Measurements from ENCODE around the gene SOS2. TPM values are rescaled to one million over a fixed set of nuclear protein-coding genes. Genes with fewer than 3 reads are reported as not detected.

Gene SOS2
- 10 to 100 TPM; 21.3 to 47.1 (median 29.6) TPM for total RNA-seq

DNA sequence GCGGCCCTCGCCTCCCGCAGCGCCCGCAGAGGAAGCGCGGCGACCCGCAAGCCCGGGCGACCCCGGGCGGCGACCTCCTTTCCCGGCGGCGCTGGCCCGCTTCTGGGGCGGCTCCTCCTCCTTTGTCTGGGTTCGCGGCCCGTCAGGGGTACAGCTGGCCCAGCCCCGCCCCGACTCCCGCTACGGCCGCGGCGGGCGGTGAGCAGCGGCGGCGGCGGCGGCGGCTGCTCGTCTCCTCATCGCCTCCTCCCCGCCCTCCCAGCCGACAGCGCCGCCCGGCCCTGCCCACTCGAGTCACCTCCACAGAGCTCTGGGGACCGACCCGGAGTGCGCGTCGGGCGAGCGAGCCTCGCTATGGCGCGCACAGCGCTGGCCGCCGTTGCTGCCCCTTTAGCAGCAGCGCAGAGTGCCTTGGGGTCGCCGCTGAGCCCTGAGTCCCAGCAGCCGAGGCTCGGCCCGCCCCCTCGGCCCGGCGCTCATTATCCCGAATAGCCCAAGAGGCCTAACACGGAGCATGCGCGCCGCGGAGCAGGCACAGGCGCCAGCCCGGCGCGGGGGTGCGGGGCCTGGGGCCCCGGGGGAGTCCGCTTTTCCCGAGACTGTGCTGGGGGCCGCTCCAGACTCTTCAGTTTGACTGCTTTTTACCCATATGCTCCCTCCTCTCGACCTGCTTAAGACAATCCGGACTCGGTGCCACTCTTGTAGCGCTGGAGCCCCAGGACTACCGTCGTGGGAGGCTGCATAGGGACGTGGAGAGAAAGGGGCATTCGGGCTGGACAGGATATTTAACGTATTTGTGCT is at the start of gene SOS2:
Gene SOS2, minus strand, starts transcription at position 104 of the 801 bp plus-strand sequence. CDS start 295 bp downstream, outside the sequence.
- H3K4me3 ChIP-seq, result peak within 1 kb of the TSS; percentile 70 to 89 (median 74)
- peak within 1 kb of the TSS; percentile 93 to 99 (median 97) for H3K27ac ChIP-seq
- WGBS, 2 donors, result 0 to 1% methylated on average over 4 to 29 of the region's 90 CpGs
- ATAC-seq (ENCODE audit: low FRiP score in 2 of 2) (peak; percentile 96 to 98), DNase-seq (peak; percentile 91 to 97)
- peaks cover 18 to 30% (median 24%) of the 10 kb centered on the region in 4 donors for H3K4me1 ChIP-seq
- no peaks in the 10 kb centered on the region for H3K9me3 ChIP-seq
- TF ChIP-seq POLR2AphosphoS5 (IDR thresholded peaks at IDR 0.05), result peak; percentile 64 to 82
- peak in 1 of 4 donors; percentile 15 for TF ChIP-seq EP300 (IDR thresholded peaks at IDR 0.05)
- TF ChIP-seq POLR2A (IDR thresholded peaks at IDR 0.05), result peak in 3 of 4 donors; percentile 89 to 93 (median 92)
- peak in 1 of 6 experiments; percentile 38 for TF ChIP-seq CTCF (IDR thresholded peaks at IDR 0.05)
- H3K27me3 ChIP-seq, result no peaks in the 10 kb centered on the region
- no peaks in the 10 kb centered on the region for H3K36me3 ChIP-seq

GRCh38 chr14:50272498-50272897 is 41.1 kb upstream of the SOS2 start:
- no peaks in the 10 kb centered on the region for H3K4me1 ChIP-seq
- H3K4me3 ChIP-seq, result no peak overlapping the region
- TF ChIP-seq EP300 (IDR thresholded peaks at IDR 0.05) (no peak), POLR2A (IDR thresholded peaks at IDR 0.05) (no peak), POLR2AphosphoS5 (IDR thresholded peaks at IDR 0.05) (no peak), CTCF (IDR thresholded peaks at IDR 0.05) (no peak)
- no peak overlapping the region for H3K27ac ChIP-seq
- no peak for ATAC-seq (ENCODE audit: low FRiP score in 2 of 2)
- no peaks in the 10 kb centered on the region for H3K27me3 ChIP-seq
- no peak for DNase-seq
- WGBS, 2 donors, result 100% methylated on average over 1 of the region's 1 CpG
- no peaks in the 10 kb centered on the region for H3K36me3 ChIP-seq
- no peaks in the 10 kb centered on the region for H3K9me3 ChIP-seq

- H3K4me1 ChIP-seq, result no peaks in the 10 kb centered on the region
- H3K27ac ChIP-seq, result no peak overlapping the region
- no peak for TF ChIP-seq POLR2A (IDR thresholded peaks at IDR 0.05)
- TF ChIP-seq CTCF (IDR thresholded peaks at IDR 0.05), result no peak
- TF ChIP-seq POLR2AphosphoS5 (IDR thresholded peaks at IDR 0.05), result no peak
- TF ChIP-seq EP300 (IDR thresholded peaks at IDR 0.05), result no peak
- H3K27me3 ChIP-seq, result no peaks in the 10 kb centered on the region
- no peaks in the 10 kb centered on the region for H3K36me3 ChIP-seq
- no peak for ATAC-seq (ENCODE audit: low FRiP score in 2 of 2)
- H3K4me3 ChIP-seq, result no peak overlapping the region
- H3K9me3 ChIP-seq, result no peaks in the 10 kb centered on the region
- 69 to 80% methylated on average over 6 of the region's 6 CpGs for WGBS, 2 donors
- no peak for DNase-seq
Observed at GRCh38 chr14:50270932-50271331, 39.6 kb upstream of the SOS2 start.

- ATAC-seq (ENCODE audit: low FRiP score in 2 of 2) (no peak), DNase-seq (no peak)
- H3K4me1 ChIP-seq, result no peaks in the 10 kb centered on the region
- no peaks in the 10 kb centered on the region for H3K27me3 ChIP-seq
- peaks cover 0 to 6% (median 0%) of the 10 kb centered on the region in 4 donors for H3K36me3 ChIP-seq
- TF ChIP-seq EP300 (IDR thresholded peaks at IDR 0.05), result no peak
- TF ChIP-seq CTCF (IDR thresholded peaks at IDR 0.05), result no peak
- TF ChIP-seq POLR2A (IDR thresholded peaks at IDR 0.05), result no peak
- H3K27ac ChIP-seq, result no peak overlapping the region
- H3K9me3 ChIP-seq, result no peaks in the 10 kb centered on the region
- H3K4me3 ChIP-seq, result no peak overlapping the region
Observed at GRCh38 chr14:50265029-50265428, 33.7 kb upstream of the SOS2 start.

Measured in upper lobe of left lung (tissue), 6 donors.